Neural crest cell (in vitro differentiated cells): ENCODE measurements around the gene PKNOX1. TPM values are rescaled to one million over a fixed set of nuclear protein-coding genes. Genes with fewer than 3 reads are reported as not detected.
A peak's percentile ranks its signal among the peaks of the same experiment; 100 is the strongest.

Experiments
- DNase-seq: peaks from one replicate; pipeline ENCODE4 v3.0.0; 2021; ENCODE audit warnings: low read depth, mixed read lengths, low spot score
- H3K27ac Mint-ChIP-seq: one replicate; pipeline ENCODE4 v1.8.0; 2021; ENCODE audit warnings: mild to moderate bottlenecking, mixed read lengths; ENCODE audit not compliant: unreplicated experiment
- H3K27me3 Mint-ChIP-seq: 2 replicates; pipeline ENCODE4 v1.8.0; 2021; ENCODE audit warnings: low read depth, mild to moderate bottlenecking, mixed read lengths
- H3K36me3 Mint-ChIP-seq: 2 replicates; pipeline ENCODE4 v1.8.0; 2021; ENCODE audit warnings: low read depth, mild to moderate bottlenecking, mixed read lengths
- H3K4me1 Mint-ChIP-seq: 2 replicates; pipeline ENCODE4 v1.8.0; 2021; ENCODE audit warnings: mixed read lengths
- H3K4me3 Mint-ChIP-seq: one replicate; pipeline ENCODE4 v1.8.0; 2021; ENCODE audit warnings: mild to moderate bottlenecking, mixed read lengths
- H3K9me3 Mint-ChIP-seq: 2 replicates; pipeline ENCODE4 v1.8.0; 2021; ENCODE audit warnings: mixed read lengths
- total RNA-seq: library from RNA; stranded (reverse); gene quantifications from 2 replicates; pipeline ENCODE4 v1.2.1, GENCODE V29; 2021
- TF ChIP-seq, protein P1 (sequence below): fragments of 200-600 bp; sonication (generic); conservative IDR thresholded peaks from 2 replicates; pipeline ENCODE4 v1.5.0; 2021; ENCODE audit warnings: antibody characterized with exemption, mild to moderate bottlenecking

PKNOX1 gene
- total RNA-seq, 1 donor from 2014 or later: 19.3 TPM

DNA sequence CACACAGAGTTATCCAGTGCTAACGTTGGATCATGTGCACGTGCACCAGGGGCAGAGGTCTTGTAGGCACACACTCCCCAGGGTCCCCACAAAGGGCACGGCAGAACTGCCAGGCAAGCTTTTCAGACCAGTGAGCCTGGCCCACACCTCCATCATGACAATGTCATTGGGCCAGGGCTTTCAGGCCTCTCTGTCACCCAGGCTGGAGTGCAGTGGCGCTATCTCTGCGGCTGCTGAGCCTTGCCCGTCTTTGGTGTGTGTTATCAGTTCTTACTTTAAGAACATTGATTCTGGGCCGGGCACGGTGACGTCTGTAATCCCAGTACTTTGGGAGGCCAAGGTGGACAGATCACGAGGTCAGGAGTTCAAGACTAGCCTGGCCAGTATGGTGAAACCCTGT lies 44.2 kb downstream of the PKNOX1 start:
- H3K27ac Mint-ChIP-seq: no peak overlapping the region
- TF ChIP-seq, protein P1, sequence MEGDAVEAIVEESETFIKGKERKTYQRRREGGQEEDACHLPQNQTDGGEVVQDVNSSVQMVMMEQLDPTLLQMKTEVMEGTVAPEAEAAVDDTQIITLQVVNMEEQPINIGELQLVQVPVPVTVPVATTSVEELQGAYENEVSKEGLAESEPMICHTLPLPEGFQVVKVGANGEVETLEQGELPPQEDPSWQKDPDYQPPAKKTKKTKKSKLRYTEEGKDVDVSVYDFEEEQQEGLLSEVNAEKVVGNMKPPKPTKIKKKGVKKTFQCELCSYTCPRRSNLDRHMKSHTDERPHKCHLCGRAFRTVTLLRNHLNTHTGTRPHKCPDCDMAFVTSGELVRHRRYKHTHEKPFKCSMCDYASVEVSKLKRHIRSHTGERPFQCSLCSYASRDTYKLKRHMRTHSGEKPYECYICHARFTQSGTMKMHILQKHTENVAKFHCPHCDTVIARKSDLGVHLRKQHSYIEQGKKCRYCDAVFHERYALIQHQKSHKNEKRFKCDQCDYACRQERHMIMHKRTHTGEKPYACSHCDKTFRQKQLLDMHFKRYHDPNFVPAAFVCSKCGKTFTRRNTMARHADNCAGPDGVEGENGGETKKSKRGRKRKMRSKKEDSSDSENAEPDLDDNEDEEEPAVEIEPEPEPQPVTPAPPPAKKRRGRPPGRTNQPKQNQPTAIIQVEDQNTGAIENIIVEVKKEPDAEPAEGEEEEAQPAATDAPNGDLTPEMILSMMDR: no peak
- no peaks in the 10 kb centered on the region for H3K27me3 Mint-ChIP-seq
- H3K36me3 Mint-ChIP-seq: peaks cover 2% of the 10 kb centered on the region
- no peaks in the 10 kb centered on the region for H3K4me1 Mint-ChIP-seq
- H3K9me3 Mint-ChIP-seq: no peaks in the 10 kb centered on the region
- H3K4me3 Mint-ChIP-seq: no peak overlapping the region
- DNase-seq: no peak

DNA sequence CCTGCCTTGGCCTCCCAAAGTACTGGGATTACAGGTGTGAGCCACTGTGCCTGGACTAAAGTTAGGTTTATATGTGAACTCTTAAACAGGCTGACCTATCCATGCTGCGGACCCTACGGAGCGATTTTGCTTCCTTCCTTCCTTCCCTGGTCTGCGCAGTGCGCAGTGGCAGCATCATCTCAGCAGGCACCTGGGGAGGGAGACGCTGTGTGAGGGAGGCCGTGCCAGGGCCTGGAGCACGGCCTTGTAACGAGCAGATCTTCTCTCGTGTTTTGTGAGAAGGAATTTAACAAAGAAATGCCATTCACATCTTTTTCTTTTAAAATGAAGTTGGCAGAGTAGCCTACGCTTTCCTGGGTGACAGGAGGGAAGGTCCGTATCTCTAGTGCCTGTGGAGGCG lies 45.8 kb downstream of the PKNOX1 start:
- Mint-ChIP-seq H3K36me3 (no peaks in the 10 kb centered on the region), H3K4me1 (no peaks in the 10 kb centered on the region)

DNA sequence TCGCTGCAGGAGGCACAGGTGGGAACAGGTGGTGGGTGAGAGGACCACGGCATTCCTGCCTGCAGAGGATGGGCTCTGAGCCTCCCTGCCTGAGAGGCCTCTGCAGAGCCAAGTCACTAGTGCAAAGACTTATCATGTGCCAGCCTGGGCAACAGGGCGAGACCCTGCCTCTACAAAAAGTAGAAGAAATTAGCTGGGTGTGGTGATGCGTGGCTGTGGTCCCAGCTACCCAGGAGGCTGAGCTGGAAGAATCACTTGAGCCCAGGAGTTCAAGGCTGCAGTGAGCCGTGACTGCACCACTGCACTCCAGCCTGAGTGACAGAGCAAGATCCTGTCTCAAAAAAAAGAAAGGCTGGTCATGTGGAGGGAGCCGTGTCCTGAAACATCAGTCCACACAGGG lies 46.4 kb downstream of the PKNOX1 start:
- no peaks in the 10 kb centered on the region for H3K4me1 Mint-ChIP-seq
- H3K9me3 Mint-ChIP-seq: no peaks in the 10 kb centered on the region
- H3K36me3 Mint-ChIP-seq: no peaks in the 10 kb centered on the region
- no peak overlapping the region for H3K4me3 Mint-ChIP-seq
- TF ChIP-seq, protein P1: no peak
- H3K27me3 Mint-ChIP-seq: no peaks in the 10 kb centered on the region
- peak overlapping the region; percentile 78 for H3K27ac Mint-ChIP-seq
- DNase-seq: no peak

More for the DNA sequence above, 45.8 kb downstream of the PKNOX1 start:
- Mint-ChIP-seq H3K27me3 (no peaks in the 10 kb centered on the region), H3K4me3 (no peak overlapping the region), H3K9me3 (no peaks in the 10 kb centered on the region), H3K27ac (no peak overlapping the region)
- TF ChIP-seq, protein P1: no peak
- no peak for DNase-seq

DNA sequence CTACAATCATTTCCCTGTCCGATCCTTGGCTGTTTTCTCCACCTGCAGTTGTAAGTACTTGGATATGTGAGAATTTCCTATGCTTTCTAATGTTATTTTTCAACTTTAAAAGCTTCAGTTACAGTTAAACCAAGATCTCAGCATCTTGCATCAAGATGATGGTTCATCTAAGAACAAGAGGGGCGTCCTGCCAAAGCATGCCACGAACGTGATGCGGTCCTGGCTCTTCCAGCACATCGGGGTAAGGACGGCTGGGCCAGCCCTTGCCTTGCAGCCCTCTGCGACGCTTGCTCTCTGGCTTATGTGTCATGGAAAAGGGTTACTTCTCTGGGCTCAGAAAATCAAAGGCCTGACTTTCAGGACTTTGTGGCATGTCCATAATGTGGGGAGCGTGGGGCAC lies 46.8 kb downstream of the PKNOX1 start:
- TF ChIP-seq, protein P1: no peak
- H3K27ac Mint-ChIP-seq: peak overlapping the region; percentile 51
- DNase-seq: no peak
- H3K4me3 Mint-ChIP-seq: no peak overlapping the region
- H3K4me1 Mint-ChIP-seq: no peaks in the 10 kb centered on the region
- H3K36me3 Mint-ChIP-seq: no peaks in the 10 kb centered on the region
- H3K27me3 Mint-ChIP-seq: no peaks in the 10 kb centered on the region
- H3K9me3 Mint-ChIP-seq: no peaks in the 10 kb centered on the region

DNA sequence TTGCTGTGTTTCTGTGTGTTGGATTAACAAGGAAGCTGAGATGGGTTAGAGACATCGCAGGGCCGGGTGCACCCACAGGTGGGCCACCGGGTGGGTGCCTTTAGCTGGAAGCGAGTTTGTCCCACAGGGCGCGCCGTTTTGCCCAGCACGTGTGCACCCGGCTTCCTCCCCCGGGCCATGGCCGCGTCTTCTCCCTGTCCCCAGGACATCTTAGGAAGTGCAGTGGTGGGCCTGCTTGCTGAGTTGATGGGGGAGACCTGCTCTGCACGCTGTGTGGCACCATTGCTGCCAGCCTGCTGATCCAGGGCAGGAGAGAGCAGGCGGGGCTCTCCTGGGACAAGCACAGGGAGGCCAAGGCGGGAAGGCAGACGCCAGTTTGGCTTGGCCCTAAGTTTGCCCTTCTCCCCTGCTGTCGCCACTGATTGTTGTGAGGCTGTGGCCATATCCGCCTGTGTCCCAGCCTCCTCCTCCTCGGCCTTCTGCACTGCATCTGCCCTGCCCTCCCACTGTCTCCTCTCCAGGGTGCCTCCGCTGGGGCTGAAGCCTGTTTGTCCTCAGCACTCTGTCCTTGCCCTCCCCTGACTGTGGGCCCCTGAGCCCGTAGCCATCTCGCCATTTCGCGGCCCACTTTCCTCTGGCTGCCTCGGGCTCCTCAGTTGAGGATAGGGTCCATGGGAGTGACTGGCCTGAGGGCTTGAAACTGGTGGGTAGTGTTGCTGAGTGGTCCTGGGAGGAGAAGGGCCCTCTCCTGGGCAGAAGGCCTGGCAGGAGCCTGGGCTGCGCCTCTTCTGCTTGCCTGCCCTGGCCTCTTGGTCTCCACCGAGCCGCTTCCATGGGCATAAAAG lies 47.6 kb downstream of the PKNOX1 start:
- H3K36me3 Mint-ChIP-seq: no peaks in the 10 kb centered on the region

More for the DNA sequence above, 47.6 kb downstream of the PKNOX1 start:
- TF ChIP-seq, protein P1: no peak
- H3K4me3 Mint-ChIP-seq: no peak overlapping the region
- no peaks in the 10 kb centered on the region for H3K4me1 Mint-ChIP-seq
- DNase-seq: no peak
- H3K27me3 Mint-ChIP-seq: no peaks in the 10 kb centered on the region
- H3K9me3 Mint-ChIP-seq: no peaks in the 10 kb centered on the region
- H3K27ac Mint-ChIP-seq: no peak overlapping the region
